GM11168 (cell line): ENCODE data around the gene PSMC6.
"Not testable (repeated sequence)": the region's sequence is repeated elsewhere in the genome, so short reads cannot be mapped to it uniquely, and the experiment has no call there.

Experiments
- in situ Hi-C: fragments of 300-500 bp; cut with MboI; formaldehyde crosslinking; loops from one replicate; pipeline ENCODE4 v1.12.0; 2022; ENCODE audit warnings: low sequenced_read_pairs; ENCODE audit not compliant: unreplicated experiment

PSMC6 gene

DNA sequence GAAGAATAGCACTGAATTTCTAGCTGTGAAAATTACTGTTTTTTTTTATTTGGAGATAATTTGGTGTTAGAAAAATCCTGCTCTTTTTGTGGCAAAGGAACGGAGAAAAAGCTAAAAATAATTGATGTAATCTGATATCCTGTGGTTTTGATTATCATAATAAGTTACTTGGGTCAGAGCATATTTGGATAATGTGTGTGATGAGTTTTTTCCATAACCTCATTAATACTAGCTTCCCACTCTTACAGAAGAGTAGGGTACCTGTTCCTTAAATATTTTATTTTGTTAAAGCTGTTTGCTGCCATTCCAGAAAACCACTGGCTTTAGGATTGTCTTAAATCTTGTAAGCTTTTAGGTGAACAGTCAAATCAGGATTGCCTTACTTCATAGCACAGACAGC is 4.7 kb downstream of the PSMC6 start:
- in situ Hi-C loops, result no loop called here

GRCh38 chr14:52716155-52716554 is 9.2 kb downstream of the PSMC6 start:
- in situ Hi-C loops, result no loop called here

- in situ Hi-C loops, result no loop called here
Measured at GRCh38 chr14:52723514-52724359, 16.7 kb downstream of the PSMC6 start.

- in situ Hi-C loops, result no loop called here
Measured at GRCh38 chr14:52724360-52724644, 17.3 kb downstream of the PSMC6 start.

DNA sequence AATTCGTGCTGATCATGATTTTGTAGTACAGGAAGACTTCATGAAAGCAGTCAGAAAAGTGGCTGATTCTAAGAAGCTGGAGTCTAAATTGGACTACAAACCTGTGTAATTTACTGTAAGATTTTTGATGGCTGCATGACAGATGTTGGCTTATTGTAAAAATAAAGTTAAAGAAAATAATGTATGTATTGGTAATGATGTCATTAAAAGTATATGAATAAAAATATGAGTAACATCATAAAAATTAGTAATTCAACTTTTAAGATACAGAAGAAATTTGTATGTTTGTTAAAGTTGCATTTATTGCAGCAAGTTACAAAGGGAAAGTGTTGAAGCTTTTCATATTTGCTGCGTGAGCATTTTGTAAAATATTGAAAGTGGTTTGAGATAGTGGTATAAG is 20.5 kb downstream of the PSMC6 start:
- in situ Hi-C loops, result not testable (repeated sequence)

GRCh38 chr14:52729035-52729434 is 22.0 kb downstream of the PSMC6 start:
- in situ Hi-C loops, result not testable (repeated sequence)

DNA sequence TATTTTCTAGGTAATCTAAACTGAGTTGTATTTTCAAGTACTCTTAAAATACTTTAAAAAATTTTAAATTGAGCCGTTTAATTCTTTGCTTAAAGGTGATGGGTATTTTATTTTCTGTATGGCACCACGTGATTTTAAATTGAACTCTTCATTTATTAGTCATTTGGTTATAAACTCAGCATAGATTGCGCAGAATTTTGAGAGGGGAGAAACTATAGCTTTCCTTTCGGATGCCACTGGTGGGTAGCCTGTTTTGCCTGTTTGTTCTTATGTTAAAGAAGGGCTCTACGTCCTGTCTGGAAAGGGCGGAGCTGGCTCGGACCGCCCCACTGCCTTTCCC is 22.6 kb downstream of the PSMC6 start:
- in situ Hi-C loops, result no loop called here

- in situ Hi-C loops, result no loop called here
Measured at GRCh38 chr14:52729925-52730708, 23.1 kb downstream of the PSMC6 start, which contains the start of gene STYX. STYX (plus strand) TSS chr14:52730166; CDS start chr14:52730475, 309 bp downstream.

- in situ Hi-C loops, result no loop called here
Measured at GRCh38 chr14:52730709-52731111, 23.7 kb downstream of the PSMC6 start.

- in situ Hi-C loops, result no loop called here
Measured at GRCh38 chr14:52733824-52734223, 26.8 kb downstream of the PSMC6 start.

DNA sequence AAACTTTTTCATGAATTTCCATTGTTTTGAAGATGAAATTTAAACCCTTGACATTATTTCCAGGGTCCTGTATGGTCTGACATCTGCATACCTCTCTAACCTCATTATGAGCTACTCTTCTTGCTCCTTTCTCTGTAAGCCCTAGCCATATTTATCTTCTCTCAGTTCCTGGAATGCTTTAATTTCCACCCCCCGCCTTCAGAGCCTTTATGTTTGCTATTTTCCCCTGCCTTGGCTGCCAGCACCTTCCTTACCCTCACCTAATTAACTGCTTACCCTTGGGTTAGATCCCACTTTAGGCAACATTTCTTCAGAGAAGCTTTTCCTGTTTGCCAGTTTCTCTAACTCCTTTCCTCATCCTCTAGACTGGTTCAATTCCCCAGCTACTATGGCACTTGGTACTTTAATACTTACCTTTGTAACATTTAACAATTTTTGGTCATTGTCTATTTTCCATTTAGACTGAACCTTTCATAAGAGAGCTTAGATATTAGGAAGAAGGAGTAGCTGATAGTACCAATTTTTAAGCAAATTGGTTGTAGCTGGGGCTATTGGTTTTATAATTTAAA is 29.0 kb downstream of the PSMC6 start:
- in situ Hi-C loops, result no loop called here

DNA sequence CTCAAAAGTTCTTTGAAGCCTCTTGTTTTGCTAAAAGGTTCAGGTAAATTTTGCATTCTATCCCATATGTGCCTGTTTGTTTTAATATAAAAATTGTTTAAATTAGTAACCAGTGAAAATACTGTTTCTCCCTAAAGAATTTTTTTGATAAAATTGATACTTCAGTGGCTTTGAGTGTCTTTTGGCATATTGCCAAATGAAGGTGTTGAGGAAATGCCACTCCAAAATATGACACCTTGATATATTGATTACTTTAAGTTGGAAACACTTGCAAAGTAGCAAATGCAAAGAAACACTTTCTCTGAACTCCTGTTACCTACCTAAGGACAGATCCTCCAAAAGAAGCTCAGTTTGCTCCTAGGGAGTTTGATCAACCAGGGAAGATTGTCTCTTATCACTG is 31.4 kb downstream of the PSMC6 start:
- in situ Hi-C loops, result no loop called here

- in situ Hi-C loops, result no loop called here
Measured at GRCh38 chr14:52740751-52741150, 33.8 kb downstream of the PSMC6 start.

DNA sequence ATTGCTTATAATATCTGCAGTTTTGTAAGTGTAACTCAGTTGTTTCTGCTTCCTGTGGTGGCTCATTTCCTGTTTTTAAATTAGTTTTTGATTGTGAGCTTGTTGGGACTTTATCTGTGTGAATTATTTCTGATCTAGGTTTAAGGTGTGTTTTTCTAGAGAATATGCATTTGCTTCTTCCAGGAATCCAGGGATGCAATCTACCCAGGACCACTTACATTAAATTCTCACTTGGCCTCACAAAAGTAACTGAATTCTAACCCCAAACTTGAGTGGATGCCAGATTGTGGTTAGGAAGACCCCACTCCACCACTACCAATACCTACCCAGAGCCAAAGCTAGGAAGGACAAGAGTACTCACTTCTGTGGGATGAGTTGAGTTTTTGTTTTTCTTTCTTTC is 34.9 kb downstream of the PSMC6 start:
- in situ Hi-C loops, result no loop called here

DNA sequence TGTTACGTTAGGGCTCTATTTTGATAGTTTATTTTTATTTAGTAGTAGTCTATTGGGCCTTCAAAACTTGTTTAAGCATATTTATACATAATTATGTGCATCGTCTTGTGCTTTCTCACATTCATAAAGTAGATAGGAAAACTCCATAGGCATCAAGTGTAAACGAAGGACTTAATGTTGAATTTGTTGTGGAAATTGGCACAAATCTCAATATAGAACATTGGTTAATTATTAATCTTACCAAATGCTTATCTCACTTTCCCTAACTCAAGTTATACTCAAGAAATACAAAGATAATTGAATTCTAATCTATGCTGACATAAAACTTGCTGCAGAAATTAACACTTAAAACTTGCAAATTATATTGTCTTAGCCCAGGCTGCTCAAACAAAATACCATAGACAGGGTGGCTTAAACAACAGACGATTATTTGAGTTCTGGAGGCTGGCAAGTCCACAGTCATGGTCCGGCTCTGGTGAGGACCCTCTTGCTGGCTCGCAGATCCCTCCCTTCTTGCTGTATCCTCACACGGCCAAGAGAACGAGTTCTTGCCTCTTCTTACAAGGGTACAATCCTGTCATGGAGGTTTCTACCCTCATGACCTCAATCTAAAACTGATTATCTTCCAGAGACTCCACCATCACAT is 41.8 kb downstream of the PSMC6 start:
- in situ Hi-C loops, result no loop called here

DNA sequence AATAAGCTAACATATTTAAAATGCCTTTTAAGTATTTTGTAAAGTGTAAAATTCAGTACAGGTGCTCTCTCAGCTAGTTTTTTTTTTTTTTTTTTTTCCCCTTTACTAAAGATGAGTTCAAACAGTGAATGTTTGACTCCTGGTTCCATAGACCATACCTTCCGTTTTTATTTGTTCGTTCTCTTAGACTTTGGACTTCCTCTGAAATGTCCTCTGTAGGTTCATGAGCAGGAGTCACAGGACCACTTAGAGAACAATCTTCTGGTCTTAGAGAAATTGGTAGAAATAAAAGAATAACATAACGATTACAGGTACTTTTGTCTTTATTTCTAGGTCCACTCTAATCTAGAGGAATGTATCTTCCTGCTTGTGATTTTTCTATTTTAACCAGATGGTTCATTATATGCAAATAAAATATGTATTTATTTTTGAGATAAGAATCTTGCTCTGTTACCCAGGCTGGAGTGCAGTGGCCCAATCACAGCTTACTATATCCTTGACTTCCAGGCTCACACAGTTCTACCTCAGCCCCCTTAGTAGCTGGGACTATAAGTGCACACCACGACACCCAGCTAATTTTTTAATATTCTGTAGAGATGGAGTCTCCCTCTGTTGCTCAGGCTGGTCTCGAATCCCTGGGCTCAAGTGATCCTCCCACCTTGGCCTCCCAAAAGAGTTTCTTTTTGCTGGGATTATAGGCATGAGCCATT is 48.8 kb downstream of the PSMC6 start:
- in situ Hi-C loops, result no loop called here

DNA sequence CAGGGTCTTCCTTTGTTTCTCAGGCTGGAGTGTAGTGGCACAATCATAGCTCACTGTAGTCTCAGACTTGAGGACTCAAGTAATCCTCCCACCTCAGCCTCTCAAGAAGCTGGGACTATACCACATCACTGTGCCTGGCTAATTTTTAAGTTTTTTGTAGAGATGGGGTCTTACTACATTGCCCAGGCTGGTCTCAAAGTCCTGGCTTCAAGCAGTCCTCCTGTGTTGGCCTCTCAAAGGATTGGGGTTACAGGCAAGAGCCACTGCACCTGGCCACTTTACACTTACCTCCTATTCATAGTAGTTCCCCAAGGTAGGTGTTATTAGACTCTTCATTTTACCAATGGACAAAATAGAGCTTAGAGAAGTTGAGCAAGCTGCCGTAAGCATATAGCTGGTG is 52.1 kb downstream of the PSMC6 start:
- in situ Hi-C loops, result no loop called here

- in situ Hi-C loops, result not testable (repeated sequence)
Measured at GRCh38 chr14:52762923-52763322, 55.9 kb downstream of the PSMC6 start.

- in situ Hi-C loops, result no loop called here
Measured at GRCh38 chr14:52767058-52767833, 60.2 kb downstream of the PSMC6 start.

GRCh38 chr14:52769887-52770286 is 62.9 kb downstream of the PSMC6 start:
- in situ Hi-C loops, result no loop called here
